SK-N-SH (cell line): Measurements from ENCODE around the gene EIF5A. TPM values are rescaled to one million over a fixed set of nuclear protein-coding genes. Genes with fewer than 3 reads are reported as not detected.

Experiments used
- CHD2 ChIP-seq: fragments of 150-350 bp; IDR thresholded peaks from 2 replicates; pipeline ENCODE4 v1.6.1; 2018; ENCODE audit warnings: low read length; ENCODE audit not compliant: partially characterized antibody
- EZH2phosphoT487 ChIP-seq: fragments of 200-600 bp; sonication (generic); IDR thresholded peaks from 2 replicates; pipeline ENCODE4 v1.6.1; 2017; ENCODE audit warnings: low read depth, mixed run types, mild to moderate bottlenecking, antibody characterized with exemption, moderate library complexity, borderline replicate concordance
- FOSL2 ChIP-seq: IDR thresholded peaks from 2 replicates; pipeline ENCODE4 v1.4.0; 2012; ENCODE audit warnings: low read depth, mild to moderate bottlenecking, moderate library complexity, borderline replicate concordance
- FOXJ3 ChIP-seq: sonication (generic); formaldehyde crosslinking; IDR thresholded peaks from 2 replicates; pipeline ENCODE4 v1.5.1; 2020; ENCODE audit warnings: mild to moderate bottlenecking, missing genetic modification reagents
- FOXM1 ChIP-seq: IDR thresholded peaks from 2 replicates; pipeline ENCODE4 v1.4.0; 2012; ENCODE audit warnings: low read depth, mild to moderate bottlenecking
- IRF3 ChIP-seq: fragments of 150-350 bp; IDR thresholded peaks from 2 replicates; pipeline ENCODE4 v1.6.1; 2016; ENCODE audit warnings: mild to moderate bottlenecking, low read depth, low read length
- JUND ChIP-seq: IDR thresholded peaks from 2 replicates; pipeline ENCODE4 v1.4.0; 2012
- MEF2A ChIP-seq: IDR thresholded peaks from 2 replicates; pipeline ENCODE4 v1.4.0; 2012; ENCODE audit warnings: low read depth, borderline replicate concordance
- MXI1 ChIP-seq: IDR thresholded peaks from 2 replicates; pipeline ENCODE4 v1.6.1; 2012; ENCODE audit warnings: mild to moderate bottlenecking, low read depth, low read length, improper control_type of control experiment
- PBX3 ChIP-seq: IDR thresholded peaks from 2 replicates; pipeline ENCODE4; 2012
- POLR2AphosphoS5 ChIP-seq: IDR thresholded peaks from 2 replicates; pipeline ENCODE4 v1.6.1; 2012; ENCODE audit warnings: low read depth, low read length
- RAD21 ChIP-seq: IDR thresholded peaks from 2 replicates; pipeline ENCODE4 v1.6.1; 2012; ENCODE audit warnings: mild to moderate bottlenecking, low read length
- REST ChIP-seq: IDR thresholded peaks from 2 replicates; pipeline ENCODE4 v1.6.1; 2012; ENCODE audit warnings: mild to moderate bottlenecking, low read depth, low read length, moderate library complexity
- SIN3A ChIP-seq: IDR thresholded peaks from 2 replicates; pipeline ENCODE4 v1.6.1; 2012; ENCODE audit warnings: low read depth, mild to moderate bottlenecking, low read length, moderate library complexity, borderline replicate concordance
- SMC3 ChIP-seq: IDR thresholded peaks from 2 replicates; pipeline ENCODE4 v1.6.1; 2012; ENCODE audit warnings: low read depth, low read length, improper control_type of control experiment
- USF1 ChIP-seq: IDR thresholded peaks from 2 replicates; pipeline ENCODE4 v1.4.0; 2012; ENCODE audit warnings: low read depth, borderline replicate concordance
- YY1 ChIP-seq: IDR thresholded peaks from 2 replicates; pipeline ENCODE4 v1.4.0; 2012; ENCODE audit warnings: low read depth, mild to moderate bottlenecking
- ZBTB33 ChIP-seq: IDR thresholded peaks from 2 replicates; pipeline ENCODE4 v1.4.0; 2012; ENCODE audit warnings: low read depth, borderline replicate concordance
- polyA plus RNA-seq, 3 experiments: library from polyadenylated mRNA; depleted of rRNA; stranded (reverse); fragments of >200 nt; gene quantifications; 2 replicates each; pipeline ENCODE4 v1.2.3, GENCODE V29; 2012

EIF5A gene
- polyA plus RNA-seq, 1 of the 3 experiments (the other 2 are of a cell fraction): 971 TPM

- TF ChIP-seq PBX3 (no peak), REST (no peak), MXI1 (peak; percentile 93), SIN3A (0 out of 2 replicates have a peak, but pooled peaks have one; percentile 1), RAD21 (no peak), MEF2A (no peak), CHD2 (peak; percentile 51), POLR2AphosphoS5 (no peak; the same call in 1 of the 2 replicates), FOSL2 (no peak), YY1 (no peak), SMC3 (no peak), ZBTB33 (no peak), IRF3 (no peak), FOXJ3 (CRISPR knock-in tag) (no peak), EZH2phosphoT487 (no peak), USF1 (no peak), FOXM1 (no peak), JUND (no peak)
- TF ChIP-seq, all 33 proteins: peak for 5
Observed at GRCh38 chr17:7307686-7308624, 527 bp downstream of the EIF5A start (continued).
